Stimulated activated CD8-positive, alpha-beta memory T cell treated with anti-CD3 and anti-CD28 coated beads, Interleukin-2, amount 100 ng/mL, for 48 hours (primary cell): Measurements from ENCODE around the gene ACTG2.
"Not testable (repeated sequence)": the region's sequence is repeated elsewhere in the genome, so short reads cannot be mapped to it uniquely, and the experiment has no call there.

ENCODE experiments used
- DNase-seq, 2 donors: peaks; one replicate each; pipeline ENCODE4 v3.0.0-alpha.2; 2020; ENCODE audit warnings: low read depth in 2 of 2

Gene ACTG2

DNA sequence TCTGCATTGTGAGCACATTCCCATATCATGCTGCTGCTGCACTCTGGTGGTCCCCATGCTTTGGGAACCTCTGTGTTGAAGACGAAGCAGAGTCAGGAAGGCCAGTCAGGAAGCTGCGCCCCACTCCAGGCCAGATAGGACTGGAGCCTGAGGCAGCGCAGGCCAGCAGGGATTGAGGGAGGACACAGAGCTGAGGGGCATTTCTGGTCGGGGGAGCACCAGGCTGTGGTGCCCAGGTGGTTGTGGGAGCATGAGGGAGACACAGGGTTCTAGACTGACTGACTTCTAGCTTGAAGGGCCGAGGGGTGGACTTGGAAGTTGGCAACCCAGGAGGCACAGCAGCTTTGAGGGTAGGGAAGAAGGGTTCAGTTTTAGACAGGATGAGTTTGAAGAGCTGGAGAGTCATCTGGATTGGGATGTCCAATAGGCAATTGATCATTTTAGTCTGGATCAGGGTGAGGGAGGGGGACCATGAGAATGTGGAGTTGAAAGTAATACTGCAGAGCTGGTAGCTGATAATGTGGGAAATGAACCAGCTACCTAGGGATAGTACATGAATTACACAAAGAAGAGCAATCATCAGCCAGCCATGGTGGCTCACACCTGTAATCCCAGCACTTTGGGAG, 1.4 kb upstream of the ACTG2 start:
- no peak for DNase-seq

DNA sequence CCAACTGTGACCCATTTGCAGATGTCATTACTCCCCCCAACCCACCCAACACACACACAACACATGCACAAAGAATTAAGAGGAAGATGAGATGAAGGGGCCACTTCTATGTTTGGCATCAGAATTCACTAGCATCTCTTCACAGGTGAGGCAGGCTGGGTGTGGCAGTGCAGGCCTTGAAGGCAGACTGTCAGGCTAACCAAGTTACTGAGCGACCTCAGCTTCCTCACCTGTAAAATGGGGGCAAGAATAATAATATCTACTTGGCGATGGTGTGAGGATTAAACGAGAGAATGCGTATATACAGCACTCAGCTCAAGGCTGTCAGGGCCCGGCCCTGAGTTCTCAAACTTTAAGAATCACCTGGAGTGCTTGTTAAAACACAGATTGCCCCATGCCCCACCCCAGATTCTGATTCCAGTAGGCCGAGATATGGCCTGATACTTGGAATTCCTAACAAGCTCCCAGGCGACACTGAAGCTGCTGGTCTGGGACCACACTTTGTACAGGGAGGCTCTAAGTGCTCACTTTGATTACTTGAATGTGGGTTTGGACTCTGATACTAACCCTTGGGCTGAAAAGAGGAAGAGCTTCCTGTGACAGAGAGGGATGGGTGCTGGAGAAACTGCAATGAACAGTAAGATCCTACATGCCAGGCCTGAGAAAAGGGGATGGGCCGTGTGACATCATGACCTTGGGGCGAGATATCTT, 1.1 kb downstream of the ACTG2 start:
- DNase-seq = no peak

DNA sequence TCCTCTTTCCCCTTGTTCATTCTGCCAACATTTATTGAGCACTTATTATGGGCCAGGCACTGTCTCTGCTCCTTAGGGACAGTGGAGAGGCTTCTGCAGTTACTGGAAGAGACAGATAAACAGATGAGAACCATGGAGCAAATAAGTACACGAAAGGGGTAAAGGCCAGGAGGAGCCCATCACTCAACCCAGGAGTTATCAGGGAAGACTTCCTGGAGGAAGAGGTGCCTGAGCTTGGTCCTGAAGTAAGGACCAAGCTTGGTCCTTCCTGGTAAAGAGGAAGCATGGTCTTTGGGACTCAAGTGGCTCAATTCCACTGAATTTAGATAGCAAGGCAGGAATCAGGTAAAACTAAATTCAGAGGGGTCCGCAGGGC, 1.7 kb downstream of the ACTG2 start:
- no peak for DNase-seq

DNA sequence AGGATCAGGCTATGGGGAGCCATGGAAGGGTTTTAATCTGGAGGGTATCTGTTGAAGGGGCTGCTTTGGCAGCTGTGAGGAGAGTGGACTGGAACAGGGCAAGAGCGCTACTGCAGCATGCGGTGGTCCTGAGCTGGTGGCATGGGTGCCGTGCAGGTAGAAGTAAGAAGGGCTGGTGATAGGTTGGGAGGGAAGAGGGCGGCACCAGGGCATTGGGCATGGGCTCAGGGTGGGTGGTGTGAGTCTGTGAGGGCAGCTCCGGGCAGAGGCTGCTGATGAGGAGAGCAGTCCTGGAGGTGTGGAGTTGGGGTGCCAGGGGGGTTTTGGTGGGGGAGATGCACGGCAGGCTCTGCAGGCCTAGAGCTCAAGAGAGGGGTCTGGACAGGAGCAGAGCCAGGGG, 2.1 kb downstream of the ACTG2 start:
- DNase-seq = no peak

DNA sequence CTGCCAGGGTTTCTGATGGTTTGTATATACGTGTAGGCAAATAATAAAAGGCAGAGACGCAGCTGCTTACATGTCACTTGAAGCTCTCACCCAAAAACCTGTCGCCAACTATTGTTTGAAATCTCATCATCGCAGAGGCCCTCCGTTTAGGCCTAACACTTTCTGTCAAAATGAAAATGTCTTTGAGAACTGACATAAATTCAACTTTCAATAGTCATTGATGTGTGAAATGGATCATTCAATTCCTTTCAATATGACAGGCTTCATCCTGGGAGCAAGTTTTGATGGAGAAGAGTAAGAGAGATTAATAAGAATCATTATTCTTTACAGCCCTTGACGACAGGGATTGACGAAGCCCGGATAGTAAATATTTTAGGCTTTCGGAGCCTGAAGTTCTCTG, 2.7 kb downstream of the ACTG2 start:
- no peak for DNase-seq

DNA sequence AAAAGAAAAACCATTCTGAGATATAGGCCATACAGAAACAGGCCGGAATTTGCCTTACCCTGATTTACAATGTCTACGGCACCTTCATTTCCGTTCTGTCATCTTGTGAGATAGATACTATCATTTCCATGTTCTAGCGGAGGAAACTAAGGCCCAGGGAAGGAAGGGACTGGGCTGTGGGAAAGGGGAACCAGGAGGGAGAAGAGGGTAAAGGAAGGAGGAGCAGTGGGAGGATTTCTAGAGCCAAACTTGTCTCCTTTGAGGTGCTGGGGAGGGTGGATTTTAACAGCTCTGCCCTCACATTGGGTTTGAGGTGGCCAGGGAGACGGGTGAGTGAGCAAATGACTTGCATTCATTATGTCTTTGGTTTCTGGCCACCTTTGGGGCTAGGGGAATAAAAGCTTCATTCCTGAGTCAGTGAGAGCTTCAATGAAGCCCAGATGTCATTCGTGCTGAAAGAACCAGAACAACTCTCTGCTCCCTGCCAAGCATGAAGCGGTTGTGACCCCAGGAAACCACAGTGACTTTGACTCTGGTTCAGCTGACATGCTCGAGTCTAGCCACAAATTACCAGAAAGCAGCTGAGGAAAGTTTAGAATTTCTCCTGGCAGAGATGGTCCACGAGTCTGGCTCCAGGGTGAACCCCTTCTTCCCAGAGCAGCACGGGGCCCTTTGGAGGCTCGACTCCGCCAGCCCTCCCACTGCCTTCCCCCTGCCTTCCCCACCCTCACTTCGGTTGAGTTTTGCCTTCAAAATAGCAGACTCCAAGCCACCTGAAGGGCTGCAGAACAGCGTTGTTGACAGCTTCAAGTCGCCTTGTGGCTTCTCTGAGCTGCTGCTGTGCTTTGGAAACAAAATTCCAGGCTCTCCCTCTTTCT, 3.8 kb downstream of the ACTG2 start:
- DNase-seq = peak in 1 of 2 donors; percentile 25

DNA sequence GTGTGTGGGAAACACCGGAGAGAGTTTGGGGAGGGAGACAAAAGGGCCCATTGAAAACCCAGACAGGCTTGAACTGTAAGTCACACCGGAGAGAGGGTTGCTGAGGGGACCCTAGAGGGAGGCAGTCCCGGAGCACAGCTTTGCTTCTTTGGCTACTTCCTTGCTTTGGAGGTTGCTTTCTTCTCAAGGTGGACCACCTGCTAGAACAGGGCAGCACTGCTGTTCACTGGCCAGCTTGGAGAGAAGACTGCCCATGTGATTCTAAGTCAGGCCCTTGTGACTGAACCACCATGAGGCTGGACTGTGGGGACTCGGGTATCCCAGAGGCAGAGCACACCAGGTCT, 4.4 kb downstream of the ACTG2 start:
- no peak for DNase-seq

DNA sequence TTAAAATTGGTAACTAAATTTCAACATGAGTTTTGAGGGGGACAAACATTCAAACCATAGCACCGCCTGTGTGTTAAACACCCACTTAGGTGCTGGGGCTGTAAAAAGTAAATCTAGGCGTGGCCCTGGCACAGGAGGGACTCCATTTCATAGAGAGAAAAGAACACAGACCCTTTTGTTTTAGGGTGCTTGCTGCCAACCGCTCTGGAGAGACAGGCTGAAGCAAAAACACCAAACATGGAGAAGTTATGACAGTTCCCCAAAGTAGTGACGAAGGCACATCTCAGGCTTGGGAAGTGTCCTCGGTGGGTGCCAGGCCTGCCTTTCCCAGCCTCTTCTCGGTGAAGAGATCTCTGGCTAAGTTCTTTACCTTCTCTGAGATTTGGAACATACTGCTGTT, 5.1 kb downstream of the ACTG2 start:
- no peak for DNase-seq

DNA sequence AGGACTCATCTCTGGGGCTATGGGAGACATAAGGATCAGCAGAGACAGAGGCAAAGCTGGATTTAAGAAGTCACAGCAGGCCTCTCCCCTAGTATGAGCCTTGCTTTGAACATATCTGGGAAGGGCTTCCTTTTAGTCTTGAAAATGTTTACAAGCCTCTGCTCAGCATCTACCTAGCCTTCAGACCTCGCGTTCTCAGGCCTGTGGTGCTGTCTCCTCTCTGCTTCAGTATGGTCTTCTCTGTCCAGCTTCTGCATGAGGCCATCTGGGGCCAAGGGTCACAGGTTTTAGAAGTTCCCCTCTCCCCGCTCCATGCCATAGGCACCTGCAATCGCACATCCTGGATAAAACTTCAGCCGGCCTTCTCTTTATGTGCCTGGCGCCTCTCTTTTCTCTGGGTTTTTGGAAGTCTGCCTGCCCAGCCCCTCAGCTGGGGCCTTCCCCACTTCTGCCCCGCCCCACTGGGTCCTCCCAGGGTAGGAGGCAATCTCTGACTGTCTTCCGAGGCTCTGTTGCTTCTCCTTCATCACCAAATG, 7.1 kb downstream of the ACTG2 start:
- no peak for DNase-seq

DNA sequence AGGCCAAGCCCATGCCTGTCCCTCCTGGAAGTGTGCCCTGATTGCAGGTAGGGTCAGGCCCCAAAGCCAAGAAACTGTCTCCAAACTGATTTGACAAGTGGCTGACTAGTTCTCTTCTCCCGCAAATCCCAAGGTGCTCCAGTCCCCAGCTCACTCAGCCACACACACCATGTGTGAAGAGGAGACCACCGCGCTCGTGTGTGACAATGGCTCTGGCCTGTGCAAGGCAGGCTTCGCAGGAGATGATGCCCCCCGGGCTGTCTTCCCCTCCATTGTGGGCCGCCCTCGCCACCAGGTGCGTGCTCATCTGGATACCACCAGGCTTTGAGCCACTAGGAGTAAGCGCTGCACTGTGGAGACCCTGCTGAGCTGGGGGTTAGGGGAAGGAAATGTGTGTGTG, 8.3 kb downstream of the ACTG2 start:
- DNase-seq = no peak

DNA sequence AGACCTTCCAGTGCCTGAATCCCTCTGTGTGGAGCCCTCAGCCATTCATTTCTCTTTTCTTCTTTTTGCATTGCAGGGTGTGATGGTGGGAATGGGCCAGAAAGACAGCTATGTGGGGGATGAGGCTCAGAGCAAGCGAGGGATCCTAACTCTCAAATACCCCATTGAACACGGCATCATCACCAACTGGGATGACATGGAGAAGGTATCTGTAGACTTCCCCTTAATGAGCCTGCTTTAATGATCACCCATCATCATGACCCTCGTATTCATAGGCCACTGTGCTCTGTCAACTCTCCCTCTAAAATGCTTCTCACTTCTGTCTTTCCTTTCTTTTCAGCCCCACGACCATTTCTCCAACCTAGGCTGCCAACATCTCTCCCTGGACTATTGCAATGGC, 9.5 kb downstream of the ACTG2 start:
- no peak for DNase-seq

DNA sequence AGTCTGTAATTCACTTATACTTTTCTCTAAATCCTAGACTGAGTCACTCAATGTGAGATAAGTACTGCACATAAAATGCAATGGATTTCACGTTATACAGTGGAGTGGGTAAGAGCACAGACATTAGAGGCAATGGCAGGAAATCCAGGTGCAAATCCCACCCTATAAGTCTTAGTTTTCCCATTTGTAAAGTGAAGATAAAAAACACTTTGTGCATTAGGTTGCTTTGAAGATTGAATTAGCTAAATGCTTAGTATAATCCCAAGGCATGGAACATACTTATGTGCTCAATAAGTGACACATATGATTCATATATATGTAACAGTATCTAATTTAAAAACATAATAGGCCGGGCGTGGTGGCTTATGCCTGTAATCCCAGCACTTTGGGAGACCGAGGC, 10.5 kb downstream of the ACTG2 start:
- no peak for DNase-seq

DNA sequence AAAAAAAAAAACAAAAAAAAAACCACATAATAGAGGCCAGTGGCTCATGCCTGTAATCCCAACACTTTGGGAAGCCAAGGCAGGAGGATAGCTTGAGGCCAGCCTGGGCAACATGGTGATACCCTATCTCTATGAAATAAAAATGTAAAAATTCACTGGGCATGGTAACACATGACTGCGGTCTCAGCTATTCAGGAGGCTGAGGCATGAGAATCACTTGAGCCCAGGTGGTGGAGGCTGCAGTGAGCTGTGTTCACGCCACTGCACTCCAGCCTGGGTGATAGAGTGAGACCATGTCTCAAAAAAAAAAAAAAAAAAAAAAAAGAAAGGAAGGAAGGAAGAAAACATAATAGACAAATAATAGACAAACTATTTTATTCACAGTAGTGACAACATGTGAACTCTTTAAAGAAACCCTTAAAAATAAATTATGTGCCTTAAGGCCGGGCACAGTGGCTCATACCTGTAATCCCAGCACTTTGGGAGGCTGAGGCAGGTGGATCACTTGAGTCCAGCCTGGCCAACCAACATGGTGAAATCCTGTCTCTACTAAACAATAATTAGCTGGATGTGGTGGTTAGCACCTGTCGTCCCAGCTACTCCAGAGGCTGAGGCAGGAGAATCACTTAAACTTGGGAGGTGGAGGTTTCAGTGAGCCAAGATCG, 11.3 kb downstream of the ACTG2 start:
- not testable (repeated sequence) for DNase-seq

DNA sequence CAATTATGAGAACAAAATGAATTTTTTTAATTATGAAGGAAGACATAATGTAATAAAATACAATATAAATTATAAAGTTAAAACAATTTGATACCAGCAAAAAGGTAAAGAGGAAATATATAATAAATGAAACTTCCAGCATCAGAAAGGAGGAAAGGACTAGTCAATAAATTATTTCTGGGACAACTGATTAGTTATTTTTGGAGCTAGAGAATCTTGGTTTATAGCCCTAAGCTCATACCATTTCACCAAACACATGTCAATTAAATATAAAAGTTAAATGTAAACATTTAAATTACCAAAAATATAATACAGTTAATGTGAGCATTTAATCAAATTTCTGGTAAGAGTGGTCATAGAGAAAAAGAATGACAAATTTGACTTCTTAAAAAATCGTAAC, 12.1 kb downstream of the ACTG2 start:
- DNase-seq = no peak

DNA sequence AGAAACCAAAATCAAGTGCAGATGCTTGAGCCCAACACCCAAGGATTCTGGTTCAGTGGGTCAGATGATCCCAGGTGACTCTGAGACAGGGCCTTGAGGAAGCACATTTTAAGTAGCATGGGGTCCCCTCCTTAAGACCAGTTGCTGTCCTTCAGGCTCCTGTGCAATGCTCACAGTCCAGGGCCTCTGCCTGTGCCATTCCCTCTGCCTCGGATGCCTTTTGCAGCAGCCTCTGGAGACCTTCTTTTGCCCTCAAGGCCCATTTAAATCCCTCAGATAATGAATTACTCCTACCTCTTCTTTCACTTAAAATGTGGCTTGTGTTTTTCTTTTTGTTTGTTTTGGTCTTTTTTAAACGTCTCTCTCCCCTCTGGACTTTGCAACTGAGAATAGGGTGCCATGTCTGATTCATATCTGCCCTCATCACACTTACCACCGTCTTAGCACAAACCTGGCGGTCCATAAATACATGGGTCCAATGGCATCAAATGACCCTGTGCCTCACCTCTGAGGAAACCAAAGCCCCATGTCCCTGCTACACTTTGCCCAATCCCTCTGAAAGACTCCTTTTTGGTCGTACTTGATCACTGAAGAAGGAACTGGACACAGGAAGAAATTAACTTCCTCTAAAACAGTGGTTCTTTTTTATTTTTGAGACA, 14.2 kb downstream of the ACTG2 start:
- no peak for DNase-seq

DNA sequence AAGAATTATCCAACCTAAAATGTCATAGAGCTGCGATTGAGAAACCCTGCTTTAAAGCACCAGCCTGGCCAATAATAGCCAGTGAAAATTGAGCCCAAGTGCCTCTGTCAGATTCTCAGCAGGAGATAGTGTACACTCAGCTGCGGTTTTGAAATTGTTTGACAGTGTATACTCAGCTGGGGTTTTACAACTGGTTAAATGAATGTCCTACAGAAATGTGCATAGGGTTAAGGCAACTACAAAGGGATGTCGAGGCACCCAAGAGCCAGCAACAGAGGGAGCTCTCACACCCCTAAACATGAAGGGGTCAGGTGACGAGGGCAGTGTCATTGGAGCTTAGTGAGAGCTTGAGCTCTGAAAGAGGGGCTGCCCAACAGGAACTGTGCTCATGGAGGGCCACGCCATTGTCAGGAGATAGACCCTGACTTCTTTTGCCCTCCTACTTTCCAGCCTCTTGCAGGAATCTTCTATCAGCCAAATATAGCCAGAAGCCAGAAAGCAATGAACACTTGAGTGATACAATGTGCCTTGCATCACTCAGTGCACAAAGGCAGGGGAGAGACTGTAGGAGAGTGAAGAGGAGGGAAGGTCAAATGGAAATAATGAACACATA, 15.1 kb downstream of the ACTG2 start:
- DNase-seq = peak; percentile 20 to 33

DNA sequence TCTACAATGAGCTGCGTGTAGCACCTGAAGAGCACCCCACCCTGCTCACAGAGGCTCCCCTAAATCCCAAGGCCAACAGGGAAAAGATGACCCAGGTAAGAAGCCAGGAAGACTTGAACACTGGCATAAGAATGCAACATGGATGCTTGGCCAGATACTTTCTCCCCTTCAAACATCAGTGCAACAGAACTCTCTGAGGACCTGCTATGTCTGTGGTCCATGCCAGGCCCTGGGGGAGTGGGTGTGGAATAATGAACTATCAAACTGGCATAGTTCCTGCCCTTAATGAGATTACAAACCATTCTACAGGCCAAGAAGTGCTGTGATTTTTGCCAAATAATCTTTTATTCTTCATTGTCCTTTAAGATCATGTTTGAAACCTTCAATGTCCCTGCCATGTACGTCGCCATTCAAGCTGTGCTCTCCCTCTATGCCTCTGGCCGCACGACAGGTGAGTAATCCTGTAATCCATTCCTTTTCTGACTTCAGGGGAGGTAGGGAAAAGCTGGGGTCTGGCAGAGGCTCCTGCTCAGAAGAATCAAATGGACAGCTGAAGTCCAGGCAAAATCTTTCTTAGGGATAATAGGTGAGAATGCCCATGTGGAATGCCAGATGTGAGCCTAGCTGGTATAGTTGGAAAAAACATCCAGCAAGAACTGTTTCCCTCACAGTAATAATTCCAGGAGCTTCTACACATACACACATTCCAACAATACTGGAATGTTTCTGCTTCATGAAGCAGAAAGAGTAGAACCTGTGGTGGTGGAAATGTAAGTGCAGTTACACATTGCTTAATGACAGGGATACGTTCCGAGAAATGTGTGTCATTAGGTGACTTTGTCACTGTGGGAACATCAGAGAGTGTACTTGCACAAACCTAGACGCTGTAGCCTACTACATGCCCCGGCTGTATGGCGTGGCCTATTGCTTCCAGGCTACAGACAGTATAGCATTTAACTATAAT, 16.2 kb downstream of the ACTG2 start:
- DNase-seq = no peak

DNA sequence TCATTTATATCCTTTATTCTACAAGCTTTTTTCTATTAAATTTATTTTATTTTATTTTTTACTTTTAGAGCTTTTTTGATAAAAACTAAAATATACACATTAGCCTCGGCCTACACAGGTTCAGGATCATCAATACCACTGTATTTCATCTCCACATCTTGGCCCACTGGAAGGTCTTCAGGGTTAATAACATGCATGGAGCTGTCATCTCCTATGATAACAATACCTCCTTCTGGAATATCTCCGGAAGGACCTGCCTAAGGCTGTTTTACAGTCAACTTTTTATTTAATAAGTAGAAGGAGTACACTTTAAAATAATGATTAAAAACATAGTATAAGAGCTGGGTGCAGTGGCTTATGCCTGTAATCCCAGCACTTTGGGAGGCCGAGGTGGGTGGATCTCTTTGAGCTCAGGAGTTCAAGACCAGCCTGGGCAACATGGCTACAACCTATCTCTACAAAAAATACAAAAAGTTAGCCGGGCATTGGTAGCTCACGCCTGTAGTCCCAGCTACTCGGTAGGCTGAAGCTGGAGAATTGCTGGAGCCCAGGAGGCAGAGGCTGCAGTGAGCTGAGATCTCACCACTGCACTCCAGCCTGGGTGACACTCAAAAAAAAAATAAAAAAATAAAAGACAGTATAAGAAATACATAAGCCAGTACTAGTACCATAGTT, 18.2 kb downstream of the ACTG2 start:
- DNase-seq = no peak

DNA sequence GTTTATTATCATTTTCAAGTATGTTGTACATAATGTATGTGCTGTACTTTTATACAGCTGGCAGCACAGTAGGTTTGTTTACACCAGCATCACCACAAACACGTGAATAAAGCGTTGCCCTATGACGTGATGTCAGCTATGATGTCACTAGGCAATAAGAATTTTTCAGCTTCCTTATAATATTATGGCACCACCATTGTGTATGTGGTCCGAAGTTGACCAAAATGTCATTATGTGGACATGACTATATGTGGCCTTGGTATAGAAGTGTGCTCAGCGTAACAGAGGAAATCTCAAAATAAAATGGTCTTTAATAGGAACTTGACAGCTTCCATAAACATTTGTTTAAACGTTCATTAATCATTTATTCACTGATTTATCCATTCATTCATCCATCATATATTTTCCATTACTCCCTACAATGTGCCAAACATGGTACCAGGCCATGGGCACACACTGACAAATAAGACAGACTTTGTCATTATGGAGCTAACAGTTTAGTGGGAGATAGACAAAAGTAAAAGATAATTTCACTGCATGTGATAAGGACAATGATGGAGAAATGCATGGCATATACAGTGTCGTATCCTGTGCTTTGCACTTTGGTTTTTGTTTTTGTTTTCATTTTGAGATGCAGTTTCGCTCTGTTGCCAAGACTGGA, 18.9 kb downstream of the ACTG2 start:
- no peak for DNase-seq
